ENCODE measurements around the gene SH3YL1.

SH3YL1 gene

DNA sequence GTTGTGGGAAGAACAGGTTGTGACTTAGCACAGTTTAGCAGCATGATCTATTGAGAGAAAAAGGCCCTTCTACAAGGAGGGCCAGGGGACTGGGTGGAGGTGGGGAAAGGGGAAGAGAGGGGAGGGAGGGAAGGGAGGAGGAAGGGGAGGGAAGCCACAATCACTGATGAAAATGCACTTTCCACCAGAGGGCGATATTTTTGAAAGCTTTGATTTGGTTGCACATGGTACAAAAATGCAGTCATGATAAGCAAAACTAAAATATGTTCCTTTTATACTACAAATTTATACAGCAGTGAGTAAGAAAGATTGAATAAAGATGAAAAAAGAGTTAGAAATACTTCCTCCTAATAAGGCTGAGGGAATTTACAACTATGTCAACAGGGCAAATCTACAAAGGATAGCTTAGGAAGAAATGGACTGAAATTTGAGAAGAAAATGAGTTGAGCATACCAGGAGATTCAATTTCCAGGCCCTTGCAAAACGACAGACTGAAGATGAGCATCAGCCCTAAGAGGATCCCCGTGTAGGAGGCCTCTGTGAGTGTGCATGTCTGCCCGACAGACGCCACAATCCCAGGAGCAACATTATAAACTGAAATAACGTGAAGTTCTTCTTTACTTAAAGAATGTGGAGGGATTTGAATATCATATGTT, 17.2 kb downstream of the SH3YL1 start:
- TF ChIP-seq, protein P1, sequence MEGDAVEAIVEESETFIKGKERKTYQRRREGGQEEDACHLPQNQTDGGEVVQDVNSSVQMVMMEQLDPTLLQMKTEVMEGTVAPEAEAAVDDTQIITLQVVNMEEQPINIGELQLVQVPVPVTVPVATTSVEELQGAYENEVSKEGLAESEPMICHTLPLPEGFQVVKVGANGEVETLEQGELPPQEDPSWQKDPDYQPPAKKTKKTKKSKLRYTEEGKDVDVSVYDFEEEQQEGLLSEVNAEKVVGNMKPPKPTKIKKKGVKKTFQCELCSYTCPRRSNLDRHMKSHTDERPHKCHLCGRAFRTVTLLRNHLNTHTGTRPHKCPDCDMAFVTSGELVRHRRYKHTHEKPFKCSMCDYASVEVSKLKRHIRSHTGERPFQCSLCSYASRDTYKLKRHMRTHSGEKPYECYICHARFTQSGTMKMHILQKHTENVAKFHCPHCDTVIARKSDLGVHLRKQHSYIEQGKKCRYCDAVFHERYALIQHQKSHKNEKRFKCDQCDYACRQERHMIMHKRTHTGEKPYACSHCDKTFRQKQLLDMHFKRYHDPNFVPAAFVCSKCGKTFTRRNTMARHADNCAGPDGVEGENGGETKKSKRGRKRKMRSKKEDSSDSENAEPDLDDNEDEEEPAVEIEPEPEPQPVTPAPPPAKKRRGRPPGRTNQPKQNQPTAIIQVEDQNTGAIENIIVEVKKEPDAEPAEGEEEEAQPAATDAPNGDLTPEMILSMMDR (IDR thresholded peaks at IDR 0.05): peak; percentile 72
- TF ChIP-seq ZFX (IDR thresholded peaks at IDR 0.05; ENCODE audit: borderline replicate concordance): no peak

GRCh38 chr2:244547-244946, 19.3 kb downstream of the SH3YL1 start:
- TF ChIP-seq ZFX (IDR thresholded peaks at IDR 0.05; ENCODE audit: borderline replicate concordance): no peak
- TF ChIP-seq, protein P1 (IDR thresholded peaks at IDR 0.05): no peak

More for the DNA sequence above, 17.2 kb downstream of the SH3YL1 start:
- H3K27ac ChIP-seq: no peak overlapping the region

DNA sequence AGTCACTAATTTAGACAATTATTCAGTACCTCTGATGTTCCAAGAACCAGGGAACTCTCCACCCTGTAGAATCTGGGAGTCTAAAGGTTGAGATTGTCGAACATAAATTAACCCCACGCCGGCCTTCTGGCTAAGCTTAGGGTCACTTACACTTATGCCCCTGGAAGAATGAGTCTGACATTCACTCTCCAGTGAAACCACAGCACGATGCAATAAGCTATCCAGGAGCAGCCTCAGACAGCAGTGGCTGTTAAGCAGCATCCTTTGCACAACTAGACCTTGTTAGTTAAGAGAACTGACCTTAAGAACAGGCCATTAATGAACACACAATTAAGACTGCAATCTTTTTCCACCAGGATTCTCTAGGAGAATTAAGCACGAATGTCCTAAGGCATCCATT, 25.0 kb downstream of the SH3YL1 start:
- TF ChIP-seq ZFX (IDR thresholded peaks at IDR 0.05; ENCODE audit: borderline replicate concordance): no peak
- TF ChIP-seq, protein P1 (IDR thresholded peaks at IDR 0.05): no peak
- H3K27ac ChIP-seq: no peak overlapping the region

More at GRCh38 chr2:244547-244946, 19.3 kb downstream of the SH3YL1 start:
- H3K27ac ChIP-seq: no peak overlapping the region

GRCh38 chr2:238431-238830, 25.4 kb downstream of the SH3YL1 start:
- TF ChIP-seq, protein P1 (IDR thresholded peaks at IDR 0.05): no peak
- TF ChIP-seq ZFX (IDR thresholded peaks at IDR 0.05; ENCODE audit: borderline replicate concordance): no peak
- H3K27ac ChIP-seq: no peak overlapping the region

DNA sequence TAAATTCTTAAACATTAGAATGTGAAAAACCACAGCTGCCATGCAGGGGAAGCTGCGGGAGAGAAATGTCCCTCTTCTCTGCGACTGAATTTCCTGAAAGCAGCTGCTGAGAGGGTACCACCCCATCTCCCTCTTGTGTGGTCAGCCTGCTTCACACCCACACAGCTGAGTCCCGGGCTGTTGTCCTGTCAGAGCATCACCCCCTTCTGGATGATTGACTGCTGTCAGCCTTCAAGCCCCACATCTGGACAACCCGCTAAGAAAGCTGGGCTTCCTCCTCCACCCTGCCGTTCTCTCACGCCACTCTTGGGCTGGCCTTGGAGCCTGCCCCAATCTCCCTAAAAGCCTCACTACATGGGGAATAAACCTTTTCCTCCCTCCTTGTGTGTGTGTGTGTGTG, 26.0 kb downstream of the SH3YL1 start:
- TF ChIP-seq ZFX (IDR thresholded peaks at IDR 0.05; ENCODE audit: borderline replicate concordance): no peak
- TF ChIP-seq, protein P1 (IDR thresholded peaks at IDR 0.05): no peak
- no peak overlapping the region for H3K27ac ChIP-seq

DNA sequence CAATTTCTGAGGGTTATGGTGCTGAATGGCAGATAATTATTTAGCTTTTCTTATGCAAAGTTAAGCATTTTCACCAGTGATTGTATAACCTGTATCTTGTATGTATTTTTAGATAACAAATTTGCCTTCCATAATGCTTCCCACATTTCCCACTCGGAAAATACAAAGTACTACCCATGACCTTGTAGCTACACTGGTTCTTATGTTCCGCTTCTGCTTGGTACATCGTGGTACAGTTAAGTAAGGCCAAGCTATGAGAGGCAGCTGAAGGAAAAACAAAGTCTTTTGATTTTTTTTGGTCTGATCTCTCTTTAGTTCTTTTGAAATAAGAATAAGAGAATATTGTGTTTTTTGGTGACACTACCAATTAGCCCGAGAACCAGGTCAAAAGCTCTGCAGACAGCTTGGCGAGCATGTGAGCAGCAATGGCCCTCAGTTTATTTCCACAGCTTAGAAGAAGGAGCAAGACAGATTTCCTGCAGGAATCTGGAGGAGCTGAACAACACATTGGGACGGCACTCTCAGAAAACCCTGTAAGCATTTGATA, 26.8 kb downstream of the SH3YL1 start:
- TF ChIP-seq ZFX (IDR thresholded peaks at IDR 0.05; ENCODE audit: borderline replicate concordance): no peak
- TF ChIP-seq, protein P1 (IDR thresholded peaks at IDR 0.05): no peak

GRCh38 chr2:234421-234820, 29.4 kb downstream of the SH3YL1 start:
- TF ChIP-seq, protein P1 (IDR thresholded peaks at IDR 0.05): no peak
- TF ChIP-seq ZFX (IDR thresholded peaks at IDR 0.05; ENCODE audit: borderline replicate concordance): no peak

More for the DNA sequence above, 26.8 kb downstream of the SH3YL1 start:
- no peak overlapping the region for H3K27ac ChIP-seq

More at GRCh38 chr2:234421-234820, 29.4 kb downstream of the SH3YL1 start:
- H3K27ac ChIP-seq: no peak overlapping the region

All from 22Rv1 (cell line).